HG03135 (cell line): ENCODE measurements around the gene SMIM5.
"Not testable (repeated sequence)": the region's sequence is repeated elsewhere in the genome, so short reads cannot be mapped to it uniquely, and the experiment has no call there.

Experiments
- ATAC-seq: cut with Tn5 transposase; IDR thresholded peaks from one replicate; pipeline ENCODE4 v1.9.1; 2021; ENCODE audit warnings: mild to moderate bottlenecking, moderate library complexity; ENCODE audit not compliant: unreplicated experiment

The SMIM5 gene

DNA sequence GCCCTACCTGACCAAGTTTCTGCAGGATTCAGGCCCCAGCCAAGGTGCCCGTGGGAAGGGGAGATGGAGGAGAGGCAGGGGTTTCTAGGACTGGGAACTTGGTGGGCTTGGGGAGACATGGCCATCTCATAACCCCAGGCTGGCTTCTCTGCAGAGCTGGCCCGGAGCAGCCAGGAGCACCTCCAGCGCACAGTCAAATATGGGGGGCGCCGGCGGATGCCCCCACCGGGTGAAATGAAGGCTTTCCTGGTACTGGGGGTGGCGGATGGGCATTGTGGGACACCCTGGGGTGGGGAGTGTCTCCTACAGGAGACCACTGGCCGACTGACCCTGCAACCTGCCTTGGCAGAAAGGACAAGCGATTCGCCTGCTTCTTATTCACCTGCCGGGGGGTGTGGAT lies 9.2 kb upstream of the SMIM5 start:
- ATAC-seq = no peak

DNA sequence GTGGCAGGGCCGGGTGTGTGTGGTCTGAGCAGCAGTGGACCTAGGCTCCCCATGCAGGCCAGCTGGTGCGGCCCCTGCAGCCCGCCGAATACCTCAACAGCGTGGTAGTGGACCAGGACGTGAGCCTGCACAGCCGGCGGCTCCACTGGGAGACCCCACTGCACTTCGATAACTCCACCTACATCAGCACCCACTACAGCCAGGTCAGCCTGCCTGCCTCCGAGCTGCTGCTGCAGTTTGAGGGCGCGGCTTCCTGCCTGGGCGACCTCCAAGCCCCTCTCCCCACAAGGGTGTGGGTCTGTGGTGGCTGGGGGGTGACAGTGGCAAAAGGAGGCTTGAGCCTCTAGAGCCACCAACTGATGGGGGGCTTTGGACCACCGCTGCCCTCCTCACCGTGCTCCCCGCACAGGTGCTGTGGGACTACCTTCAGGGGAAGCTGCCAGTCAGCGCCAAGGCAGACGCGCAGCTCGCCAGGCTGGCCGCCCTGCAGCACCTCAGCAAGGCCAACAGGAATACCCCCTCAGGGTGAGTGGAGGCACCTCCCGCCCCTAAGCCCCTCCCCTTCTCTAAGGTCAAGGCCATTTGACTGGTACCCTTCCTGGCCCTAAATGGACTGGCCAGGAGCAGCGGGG lies 8.4 kb upstream of the SMIM5 start:
- ATAC-seq = no peak

DNA sequence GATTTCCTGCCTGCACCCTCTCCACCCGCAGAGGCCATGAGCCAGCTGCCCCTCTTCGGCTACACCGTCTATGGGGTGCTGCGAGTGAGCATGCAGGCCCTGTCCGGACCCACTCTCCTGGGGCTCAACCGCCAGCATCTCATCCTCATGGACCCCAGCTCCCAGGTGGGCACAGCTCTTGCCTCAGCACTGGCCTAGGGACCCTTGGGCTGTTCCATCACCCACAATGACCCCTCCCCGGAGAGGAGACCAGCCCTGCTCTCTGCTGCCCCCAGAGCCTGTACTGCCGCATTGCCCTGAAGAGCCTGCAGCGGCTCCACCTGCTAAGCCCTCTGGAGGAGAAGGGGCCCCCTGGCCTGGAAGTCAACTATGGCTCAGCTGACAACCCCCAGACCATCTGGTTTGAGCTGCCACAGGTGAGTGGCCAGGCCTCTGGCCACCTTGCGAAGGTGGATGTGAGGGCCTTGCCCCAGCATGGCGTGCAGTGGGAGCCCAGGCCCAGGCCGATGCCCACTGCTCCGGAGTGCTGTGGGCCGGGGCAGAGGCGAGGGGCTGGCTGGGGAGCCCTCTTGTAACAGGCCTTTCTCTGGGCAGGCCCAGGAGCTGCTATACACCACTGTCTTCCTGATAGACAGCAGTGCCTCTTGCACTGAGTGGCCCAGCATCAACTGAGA lies 7.3 kb upstream of the SMIM5 start:
- ATAC-seq = no peak

DNA sequence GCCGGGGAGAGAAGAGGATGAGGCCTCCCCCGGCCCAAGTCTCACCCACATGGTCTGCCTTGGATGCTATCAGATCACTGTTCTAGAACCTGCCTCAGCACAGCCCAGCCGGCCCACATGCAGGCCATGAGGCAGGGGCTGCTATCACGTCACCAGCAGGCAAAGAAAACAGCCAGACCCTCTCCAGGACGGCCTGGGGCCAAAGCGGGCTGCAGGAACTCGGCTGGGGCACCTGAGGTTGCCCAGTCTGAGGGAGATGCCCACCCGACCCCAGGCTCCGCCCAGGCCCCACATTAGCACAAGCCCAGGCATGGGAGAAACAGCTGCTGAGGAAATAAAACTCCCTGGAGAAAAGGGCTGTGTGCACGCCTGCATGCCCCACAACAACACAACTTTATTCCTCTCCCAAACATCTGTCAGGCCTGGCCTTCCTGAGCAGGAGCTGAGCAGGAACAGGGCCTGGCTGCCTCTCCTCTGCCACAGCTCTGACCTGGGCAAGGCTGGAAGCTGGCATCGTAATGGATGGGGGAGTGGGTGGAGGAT lies 6.7 kb upstream of the SMIM5 start:
- no peak for ATAC-seq

DNA sequence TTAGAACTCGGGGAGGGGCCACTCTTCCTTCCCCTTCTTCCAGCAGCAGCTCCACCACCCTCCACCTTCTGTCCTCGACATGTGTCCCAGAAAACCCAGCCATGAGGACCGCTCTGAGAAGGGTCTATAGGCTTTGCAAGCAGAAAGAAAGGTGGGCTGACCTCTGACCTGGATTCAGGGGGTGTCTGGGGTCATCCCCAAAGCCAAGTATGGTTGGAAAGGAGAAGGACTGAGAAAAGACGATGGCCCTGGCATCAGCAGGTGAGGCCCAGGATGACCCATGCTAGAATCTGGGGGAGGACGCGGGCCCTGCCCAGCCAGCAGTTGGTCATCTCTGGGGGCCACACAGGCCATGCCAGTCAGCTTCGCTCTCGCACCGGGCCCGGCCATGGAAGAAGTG lies 6.1 kb upstream of the SMIM5 start:
- no peak for ATAC-seq

DNA sequence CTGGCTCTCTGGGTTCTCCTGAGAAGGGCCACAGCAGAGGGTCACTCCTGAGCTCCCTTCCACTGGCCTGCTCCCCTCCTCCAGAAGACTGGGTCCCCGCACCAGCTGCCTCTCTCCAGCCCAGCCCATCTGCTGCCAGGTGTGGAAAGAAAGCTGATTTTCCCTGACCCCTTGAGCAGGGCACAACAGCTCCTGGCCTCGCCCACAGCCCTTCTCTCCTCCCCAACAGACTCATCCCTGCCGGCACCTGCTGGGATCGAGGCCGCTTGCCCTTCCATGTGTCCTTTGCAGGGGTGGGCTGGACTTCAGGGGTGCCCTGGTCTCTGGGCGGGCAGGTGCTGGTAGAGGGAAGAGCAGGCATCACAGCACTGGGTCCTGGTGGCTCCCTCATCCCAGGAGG lies 4.8 kb upstream of the SMIM5 start:
- no peak for ATAC-seq

DNA sequence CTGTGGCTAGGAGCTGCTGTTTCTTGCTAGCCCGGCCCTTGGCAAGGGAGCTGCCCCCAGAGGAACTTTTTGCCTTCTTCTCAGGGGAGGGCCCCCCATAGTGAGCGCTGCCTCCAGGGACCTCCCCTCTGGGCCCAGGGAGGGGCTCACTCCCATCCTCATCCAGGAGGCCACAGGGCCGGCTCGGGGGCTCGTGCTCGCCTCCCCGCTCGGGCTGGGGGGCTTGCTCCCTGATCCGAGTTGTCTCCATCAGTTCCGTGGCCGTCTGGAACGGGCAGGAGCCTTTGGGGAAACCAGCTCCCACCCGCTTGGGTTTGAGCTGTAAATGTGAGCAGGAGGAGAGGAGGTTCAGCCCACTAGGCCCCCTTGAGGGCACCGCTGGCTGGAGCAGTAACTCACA lies 4.1 kb upstream of the SMIM5 start:
- ATAC-seq = no peak

DNA sequence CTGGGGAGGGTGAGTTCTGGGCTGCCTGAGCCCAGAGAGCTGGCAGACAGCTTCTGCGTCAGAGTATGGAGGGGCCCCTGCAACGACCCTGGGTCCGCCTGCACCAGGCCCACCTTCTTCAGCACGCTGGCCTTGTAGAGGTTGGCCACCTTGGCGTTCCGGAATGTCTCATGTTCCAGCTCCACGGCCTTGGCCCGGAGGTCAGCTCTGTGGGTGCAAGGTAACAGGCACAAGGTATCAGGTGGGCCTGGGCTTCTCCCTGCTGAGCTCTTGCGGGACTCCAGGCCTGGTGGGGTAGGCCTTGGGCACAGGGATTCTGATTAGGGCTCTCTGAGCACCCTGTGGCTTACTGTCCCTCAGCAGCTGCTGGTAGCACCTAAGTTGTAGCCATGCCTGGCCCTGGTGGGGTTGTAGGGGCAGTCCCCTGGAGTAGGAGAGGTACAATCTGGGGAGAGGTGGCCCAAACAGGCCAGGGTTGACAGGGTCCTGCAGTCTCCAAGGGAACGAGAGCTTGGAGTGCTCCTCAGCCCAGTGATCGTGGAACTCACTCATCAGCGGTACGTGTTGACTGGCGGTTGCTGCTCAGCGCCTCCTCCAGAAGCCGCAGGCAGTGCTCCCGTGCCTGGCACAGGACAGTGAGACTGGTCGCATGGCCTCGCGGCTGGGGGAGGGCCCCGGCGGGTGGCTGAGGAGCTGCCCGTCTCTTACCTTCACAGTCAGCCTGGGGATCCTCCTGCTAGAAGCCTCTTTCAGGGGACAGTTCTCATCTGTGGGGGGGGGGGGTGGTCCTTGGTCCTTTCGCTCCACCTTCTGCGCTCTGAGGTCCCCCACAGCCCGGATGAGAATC lies 2.9 kb upstream of the SMIM5 start:
- ATAC-seq = no peak

DNA sequence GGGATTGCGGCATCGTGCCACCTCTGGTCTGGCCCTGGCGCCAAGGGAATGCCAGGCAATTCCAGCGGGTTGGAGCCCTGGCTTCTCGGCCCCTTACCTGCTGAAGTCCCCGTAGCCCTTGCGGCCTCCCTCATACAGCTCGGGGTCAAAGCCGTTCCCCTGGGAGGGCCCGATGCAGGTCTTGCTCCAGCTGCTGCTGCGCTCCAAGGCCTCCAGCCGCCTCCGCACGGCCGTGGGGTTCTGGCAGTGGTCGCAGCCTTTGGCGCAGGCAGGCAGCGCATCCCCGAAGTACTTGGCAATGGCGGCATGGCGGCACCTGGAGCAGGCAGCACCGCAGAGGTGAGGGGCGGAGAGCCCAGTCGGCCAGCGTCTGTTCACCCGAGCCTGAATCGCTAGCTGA lies 1.9 kb upstream of the SMIM5 start:
- no peak for ATAC-seq

DNA sequence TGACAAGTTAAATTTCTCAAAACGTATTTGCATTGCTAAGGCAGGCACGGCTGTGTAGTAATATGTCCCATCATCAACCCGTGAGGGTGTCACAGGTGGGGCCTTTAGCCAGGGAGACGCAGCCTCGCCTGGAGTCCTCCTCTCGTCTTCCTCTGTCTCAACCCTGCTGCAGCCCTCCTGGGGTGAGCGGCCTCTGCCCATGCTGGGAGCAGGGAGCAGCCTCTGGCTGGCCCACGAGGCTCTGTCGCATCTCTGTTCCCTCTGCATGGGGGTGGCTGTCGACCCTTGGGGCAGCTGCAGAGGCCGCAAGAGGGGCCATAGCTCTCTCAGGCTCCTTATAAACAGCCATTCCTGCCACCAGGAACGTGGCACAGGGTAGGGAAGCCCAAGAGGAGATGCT lies 806 bp upstream of the SMIM5 start:
- ATAC-seq = no peak

DNA sequence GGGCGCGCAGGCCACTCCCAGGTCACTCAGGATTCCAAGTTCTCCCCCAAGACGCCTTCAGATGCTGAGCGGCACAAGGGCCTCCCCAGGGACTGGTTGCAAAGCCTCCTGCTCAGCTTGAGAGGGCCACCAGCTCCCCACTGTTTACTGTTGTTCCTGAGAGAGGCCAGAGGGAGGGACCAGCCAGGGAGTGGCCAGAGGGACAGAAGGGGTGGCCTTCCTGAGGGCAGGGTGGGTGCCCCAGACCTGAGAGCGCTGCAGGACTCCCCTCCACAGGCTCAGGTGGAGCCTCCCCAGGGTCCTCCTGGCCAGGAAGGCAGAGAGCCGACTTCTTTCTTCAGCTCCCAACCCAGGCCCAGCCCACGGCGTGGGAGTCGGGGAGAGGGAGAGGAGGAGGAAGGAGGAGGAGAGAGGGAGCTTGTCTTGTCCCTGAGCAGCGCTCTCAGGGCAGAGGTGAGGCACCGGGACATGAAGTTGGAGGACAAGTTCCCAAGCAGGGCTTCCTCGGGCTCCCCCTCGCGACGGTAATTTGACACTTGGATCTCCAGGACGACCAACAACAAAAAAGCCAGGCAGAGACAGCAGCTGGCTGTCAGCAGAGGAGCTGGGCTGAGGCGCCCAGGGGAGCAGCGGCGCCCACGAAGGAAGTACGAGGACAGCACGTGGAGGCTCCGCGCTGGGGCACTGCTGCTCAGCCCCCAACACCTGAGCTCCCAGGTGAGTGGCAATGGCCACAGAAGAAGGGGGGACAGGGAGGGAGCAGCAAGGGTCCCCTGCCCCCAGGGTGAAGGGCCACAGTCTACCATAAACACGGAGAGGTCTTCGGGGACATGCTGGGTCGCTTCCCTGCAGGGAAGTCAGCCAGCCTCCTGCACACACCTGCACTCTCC lies 497 bp downstream of the SMIM5 start:
- ATAC-seq = no peak

DNA sequence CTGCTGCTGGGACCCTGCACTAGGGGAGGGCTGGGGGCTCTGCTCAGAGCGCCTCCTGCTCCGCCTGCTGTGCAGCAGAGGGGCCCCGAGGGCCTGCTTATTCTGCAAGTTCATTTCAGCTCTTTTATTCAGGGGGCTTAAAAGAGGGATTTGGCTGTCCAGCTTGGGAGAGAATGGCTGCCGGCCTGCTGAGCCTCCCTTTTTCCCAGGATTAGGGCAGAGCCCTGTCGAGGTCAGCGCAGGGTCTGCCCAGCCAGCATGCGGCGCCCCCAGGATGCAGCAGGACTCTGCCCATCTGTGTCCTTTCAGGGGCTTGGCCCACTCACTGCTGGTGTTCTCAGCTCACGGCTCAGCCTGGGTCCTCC lies 1.1 kb downstream of the SMIM5 start:
- no peak for ATAC-seq

DNA sequence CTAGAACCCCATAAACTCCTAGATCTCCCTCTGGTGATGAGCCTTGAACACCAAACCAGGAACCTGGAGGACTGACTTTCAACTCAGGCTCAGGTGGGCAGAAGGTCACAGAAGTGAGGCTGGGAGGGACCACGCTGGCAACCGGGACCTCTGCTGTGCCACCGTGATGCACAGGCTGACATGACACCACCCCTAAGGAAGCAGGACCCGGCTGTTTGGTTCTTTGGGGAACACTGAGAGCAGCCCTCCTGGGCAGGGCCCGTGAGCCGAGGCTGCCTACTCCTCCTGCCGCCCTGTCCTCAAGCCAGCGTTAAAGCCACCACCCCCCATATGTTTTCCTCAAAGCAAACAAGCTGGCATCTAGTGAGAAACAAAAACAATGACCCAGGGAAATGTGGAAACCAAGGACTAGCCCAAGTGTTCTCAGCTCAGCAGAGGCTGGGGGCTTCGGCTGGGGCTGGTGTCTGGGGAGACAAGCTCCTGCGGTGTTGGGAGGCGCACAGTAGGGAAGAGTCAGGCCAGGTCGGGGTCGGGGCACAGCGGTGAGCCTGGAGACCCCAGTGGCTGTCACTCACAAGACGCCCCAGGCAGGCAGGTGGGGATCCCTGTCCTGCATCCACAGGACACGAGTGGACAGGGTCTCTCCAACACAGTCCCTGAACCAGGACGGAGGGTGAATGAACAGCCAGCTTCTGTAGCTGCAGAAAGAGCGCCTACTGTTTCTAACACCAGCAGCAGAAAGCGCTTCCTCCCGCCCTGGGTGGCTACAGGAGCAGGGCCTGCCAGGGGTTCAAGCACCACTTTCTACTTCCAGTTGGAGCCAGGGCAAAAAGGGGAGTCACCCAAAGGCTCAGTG lies 1.7 kb downstream of the SMIM5 start:
- no peak for ATAC-seq

DNA sequence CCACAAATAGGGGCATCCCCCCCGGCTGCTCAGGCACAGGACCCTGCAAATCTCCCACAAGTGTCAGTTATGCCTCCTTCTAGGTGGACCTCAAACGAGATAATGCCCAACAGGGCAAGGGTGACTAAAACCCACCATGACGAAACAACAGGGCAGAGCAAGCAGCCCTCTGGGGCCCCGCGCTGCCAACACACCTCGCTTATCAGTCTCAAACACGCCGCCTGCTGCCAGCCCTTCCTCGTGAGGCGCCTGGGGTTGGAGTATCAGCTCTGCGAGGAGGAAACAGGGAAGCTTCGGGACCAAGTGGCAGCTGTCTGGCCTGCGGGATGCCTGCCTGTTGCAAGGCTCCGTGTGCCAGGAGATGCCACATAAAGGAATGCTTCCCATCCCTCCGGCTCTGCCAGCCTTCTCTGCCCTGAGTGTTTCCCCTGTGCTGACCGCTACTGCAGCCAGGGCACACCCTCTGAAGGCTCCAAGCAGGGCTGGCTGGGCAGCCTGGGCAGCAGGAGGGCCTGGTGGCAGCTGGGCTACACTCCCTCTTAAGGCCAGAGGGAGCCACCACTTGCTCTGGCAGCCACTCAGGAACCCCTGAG lies 2.5 kb downstream of the SMIM5 start:
- no peak for ATAC-seq

DNA sequence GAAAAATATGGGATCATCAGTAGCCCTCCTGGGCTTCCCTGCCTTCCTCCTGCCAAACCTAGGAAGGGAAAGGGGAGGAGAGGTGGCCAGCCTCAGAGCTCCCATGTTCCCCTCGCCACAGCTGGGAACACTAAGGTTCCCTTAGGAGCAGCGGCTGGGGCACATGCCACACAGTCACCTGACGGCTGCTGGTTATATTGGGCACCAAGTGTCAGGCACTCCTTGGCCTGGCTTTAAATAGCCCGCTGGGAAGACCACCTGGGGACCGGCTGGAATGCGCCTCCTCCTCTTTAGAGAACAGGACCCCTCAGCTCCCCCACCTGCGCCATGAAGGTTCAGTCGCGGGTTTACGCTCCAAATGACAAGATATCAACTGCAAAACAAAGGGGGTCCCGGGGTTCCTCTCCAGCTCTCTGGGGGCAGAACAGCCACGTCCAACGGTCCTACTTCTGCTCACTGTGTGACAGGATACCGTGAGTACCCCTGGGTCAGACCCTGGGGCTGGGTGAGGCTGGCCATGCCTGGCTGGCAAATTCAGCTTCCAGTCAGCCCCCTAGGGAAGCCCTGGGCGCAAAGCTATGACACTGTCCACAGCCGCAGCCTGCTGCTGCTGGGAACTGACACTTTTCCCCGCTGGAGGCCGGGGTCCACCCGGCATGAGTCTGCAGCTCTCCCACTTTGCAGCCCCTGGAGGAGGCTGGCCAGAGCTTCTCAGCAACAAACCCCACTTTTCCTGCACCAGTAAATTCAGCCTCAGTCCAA lies 3.3 kb downstream of the SMIM5 start:
- no peak for ATAC-seq

DNA sequence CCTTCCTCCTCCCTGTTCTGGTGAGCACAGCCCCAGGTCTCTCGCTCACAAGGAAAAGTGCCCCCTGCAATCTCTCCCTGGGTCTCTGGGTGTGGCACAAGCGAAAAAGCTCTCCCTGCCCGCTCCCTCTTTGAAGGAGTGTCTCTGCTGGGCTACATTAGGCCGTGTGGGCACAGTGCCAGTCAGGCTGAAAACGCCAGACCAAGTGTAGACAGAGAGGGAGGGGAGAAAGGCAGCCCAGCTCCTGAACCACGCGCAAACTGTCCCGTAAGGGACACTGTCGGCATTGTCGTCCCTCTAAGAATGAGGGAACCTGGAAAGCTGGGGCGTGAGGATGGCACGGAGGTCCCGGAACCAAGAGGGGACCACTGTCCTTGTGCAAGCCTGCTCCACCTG lies 3.9 kb downstream of the SMIM5 start:
- no peak for ATAC-seq

DNA sequence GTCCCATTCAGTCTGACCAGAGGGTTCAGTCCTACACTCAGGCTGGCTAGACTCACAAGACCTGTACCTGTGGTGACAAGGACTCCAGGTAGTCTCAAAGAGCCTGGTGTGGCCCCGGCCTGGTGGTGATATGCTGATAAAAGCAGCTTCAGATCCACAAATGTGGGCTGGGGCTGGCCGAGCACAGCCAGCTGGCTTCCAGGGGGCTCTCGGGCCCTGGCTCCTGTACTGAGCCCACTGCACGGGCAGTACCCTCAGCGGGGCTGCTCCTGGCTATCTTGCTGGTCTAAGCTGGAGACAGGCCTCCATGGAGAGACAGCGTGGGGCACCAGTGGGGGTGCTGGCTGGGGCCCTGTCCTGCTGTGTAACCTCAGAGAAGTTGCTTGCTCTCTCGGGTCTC lies 4.3 kb downstream of the SMIM5 start:
- no peak for ATAC-seq

DNA sequence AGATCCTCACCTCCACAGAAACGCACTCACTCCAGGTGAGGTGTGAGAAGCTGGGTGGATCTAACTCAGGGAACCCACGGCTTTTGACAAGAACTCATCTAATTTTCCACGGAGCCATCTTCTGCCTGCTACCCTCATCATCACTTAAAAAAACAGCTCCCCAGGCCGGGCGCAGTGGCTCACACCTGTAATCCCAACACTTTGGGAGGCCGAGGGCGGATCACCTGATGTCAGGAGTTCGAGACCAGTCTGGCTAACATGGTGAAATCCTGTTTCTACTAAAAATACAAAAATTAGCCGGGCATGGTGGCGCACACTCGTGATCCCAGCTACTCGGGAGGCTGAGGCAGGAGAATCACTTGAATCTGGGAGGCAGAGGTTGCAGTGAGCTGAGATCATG lies 4.8 kb downstream of the SMIM5 start:
- ATAC-seq = not testable (repeated sequence)

DNA sequence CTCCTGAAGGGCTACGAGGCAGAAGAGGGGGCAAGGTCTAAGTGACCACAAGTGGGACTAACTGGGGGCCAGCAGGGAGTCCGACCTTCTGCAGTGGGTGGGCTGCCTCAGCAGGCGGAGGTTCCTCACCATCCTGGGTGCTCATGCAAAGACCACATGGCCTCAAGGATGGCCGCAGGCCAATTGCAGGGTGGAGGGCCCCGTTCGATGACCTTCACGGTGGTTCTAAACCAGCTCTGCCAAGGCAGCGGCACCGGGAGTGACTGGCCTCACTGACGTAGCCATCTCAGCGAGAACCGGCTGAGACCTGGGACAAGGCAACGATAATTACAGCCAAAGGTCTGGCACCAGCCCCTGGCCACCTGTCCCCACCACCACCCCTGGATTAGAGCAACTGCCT lies 5.7 kb downstream of the SMIM5 start:
- no peak for ATAC-seq
